Mucosa of gallbladder (tissue), 1 donor: ENCODE data around the gene HCFC1. TPM values are rescaled to one million over a fixed set of nuclear protein-coding genes. Genes with fewer than 3 reads are reported as not detected.

Experiments
- DNase-seq: peaks from one replicate; pipeline ENCODE4 v3.0.0-alpha.2; 2020; ENCODE audit warnings: low spot score
- total RNA-seq: library from RNA; stranded (reverse); gene quantifications from one replicate; pipeline ENCODE4 v1.2.1, GENCODE V29; 2021
- donor health status: DM: no; HTN: no; CAD: no.

The HCFC1 gene
- total RNA-seq, 1 donor from 2014 or later = 69.5 TPM

DNA sequence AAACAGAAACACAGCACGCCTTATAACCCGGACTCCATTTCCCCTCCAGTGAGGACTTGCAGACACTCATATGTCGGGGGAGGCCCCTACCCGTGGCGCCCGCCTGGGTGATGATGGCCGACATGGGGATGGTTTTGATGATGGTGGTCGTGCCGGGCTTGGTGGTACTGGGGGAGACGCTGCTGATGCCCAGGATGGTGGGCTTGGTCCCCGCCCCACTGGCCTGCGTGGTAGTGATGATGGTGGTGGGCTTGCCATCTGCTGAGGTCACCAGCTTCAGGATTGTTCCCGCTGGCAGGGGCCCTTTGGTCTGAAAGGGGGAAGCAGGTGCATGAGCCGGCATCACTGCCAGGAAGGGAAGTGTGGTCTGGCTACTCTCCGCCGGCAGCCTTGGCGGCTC, 14.4 kb downstream of the HCFC1 start:
- no peak for DNase-seq

DNA sequence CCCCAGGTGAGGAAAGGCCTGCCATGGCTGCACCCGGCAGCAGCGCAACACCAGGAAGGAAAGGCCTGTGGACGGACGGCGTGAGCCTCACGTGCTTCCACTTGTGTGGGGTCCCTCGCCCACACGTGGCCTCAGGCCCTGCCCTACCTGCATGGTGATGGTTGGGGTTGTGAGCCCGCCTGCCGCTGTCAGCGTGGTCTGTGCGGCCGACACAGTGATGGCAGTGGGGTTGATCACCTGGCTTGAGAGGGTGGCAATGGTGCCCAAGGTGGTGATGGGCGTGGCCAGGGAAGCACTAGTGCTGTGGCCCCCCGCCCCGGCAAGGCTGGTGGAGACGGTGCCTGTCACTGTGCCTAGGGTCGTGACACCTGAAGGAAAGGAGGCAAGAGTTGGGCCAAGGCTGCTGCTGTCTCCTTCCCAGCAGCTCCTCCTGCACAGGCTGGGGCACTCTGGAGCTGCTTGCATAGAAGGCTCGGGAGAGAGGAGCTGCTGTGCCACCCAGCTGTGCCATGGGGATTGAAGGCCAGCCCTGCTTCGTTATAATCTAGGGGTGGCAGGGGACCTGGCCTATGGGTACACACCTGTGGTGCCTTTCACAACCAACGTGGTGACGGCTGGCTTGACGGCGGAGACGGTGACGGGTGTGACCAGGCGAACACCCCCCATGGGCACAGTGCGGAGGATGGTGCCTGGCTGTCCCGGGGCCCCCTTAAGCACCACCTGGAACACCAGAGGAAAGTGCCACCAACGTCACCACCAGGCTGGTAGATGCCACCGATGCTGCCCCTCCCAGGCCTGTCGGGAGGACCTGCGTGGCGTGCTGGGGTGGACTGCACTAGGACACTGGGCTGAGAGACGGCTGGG, 15.3 kb downstream of the HCFC1 start:
- no peak for DNase-seq

DNA sequence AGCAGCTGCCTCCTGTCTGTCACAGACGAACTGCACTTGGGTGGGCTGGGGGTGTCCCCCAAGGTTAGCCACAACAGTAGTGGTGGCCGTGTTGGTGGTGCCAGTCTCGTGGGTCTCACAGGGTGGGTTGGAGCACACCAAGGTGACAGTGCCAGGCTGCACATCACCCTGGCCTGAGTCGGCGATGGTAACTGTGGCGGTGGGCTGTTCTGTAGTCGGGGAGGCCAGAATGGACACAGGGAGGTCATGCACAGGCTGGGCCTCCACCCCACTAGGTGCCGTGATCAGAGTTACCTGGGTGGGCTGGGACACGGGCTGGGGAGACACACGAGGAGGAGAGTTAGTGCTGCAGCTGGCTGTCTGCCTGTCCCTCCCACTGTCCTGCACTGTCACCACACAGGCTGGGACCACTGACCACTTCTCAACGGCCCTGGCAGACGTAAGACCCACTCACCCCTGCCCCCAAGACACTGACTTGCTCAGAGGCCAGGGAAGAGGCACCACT, 16.3 kb downstream of the HCFC1 start:
- DNase-seq = no peak

GRCh38 chrX:153954558-153955227, 16.9 kb downstream of the HCFC1 start:
- DNase-seq = no peak

- DNase-seq = no peak
Measured at GRCh38 chrX:153953892-153954557, 17.6 kb downstream of the HCFC1 start.

- DNase-seq = peak; percentile 69
Measured at GRCh38 chrX:153953342-153953830, 18.2 kb downstream of the HCFC1 start.

DNA sequence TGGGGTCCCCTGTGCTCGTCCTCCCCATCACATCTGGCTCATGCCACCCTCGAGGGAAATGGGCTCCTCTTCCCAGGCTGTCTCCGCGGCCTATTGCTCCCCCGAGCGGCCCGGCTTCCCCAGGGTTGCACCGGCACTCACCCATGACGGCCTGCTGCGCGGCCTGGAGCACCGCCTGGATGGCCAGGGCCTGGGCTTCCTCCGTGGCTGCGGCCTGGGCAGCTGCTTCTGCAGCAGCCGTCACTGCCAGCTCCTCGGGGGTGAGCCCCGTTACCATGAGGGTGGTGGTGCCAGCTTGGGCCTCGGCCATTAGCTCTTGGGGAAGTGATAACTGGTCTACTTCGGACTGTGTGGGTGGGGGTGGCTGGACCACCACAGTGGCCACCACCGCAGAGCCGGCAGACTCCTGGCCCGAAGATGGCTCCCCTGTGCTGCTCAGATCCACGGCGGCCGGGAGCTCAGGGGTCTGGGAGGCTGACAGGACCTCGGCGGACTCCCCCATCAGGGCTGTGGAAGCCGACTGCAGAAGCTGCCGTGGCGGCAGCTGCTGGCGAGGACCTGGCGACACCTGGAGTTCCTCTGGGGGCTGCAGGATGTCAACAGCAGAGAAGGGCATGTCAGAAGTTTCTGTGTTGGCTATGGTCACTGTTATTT, 19.1 kb downstream of the HCFC1 start:
- DNase-seq = no peak

DNA sequence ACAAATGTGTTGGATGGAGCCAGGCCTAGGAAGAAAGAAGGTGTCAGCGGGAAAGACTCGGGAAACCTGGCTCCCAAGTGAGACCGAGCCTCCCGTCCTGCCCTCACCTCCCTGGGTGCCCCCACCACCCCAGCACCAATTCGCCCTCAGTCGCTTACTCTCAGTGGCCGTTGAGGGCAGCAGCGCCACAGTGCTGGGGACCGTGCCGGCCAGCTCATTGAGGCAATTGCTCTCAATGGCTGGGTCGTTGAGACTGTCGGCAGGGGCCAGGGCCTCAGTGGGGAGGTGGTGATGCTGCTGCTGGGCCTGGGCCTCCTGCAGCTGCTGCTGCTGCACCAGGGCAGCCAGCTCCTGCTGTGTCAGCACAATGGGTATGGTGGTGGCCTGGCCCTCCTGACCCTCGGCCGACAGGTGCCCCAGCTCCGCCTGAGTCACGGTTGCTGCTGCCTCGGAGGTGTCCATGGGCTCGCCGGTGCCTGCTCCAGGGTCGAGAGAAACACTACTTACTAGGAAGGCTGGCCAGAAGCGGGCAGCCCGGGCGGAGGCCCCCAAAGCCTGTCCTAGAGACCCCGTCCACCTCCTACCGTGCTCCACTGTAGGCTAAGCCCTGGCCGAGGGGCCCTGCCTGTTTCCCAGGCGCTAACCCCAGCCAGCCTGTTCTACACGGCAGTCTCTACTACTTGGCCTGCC, 19.8 kb downstream of the HCFC1 start:
- no peak for DNase-seq

GRCh38 chrX:153950127-153950526, 21.5 kb downstream of the HCFC1 start:
- DNase-seq = no peak

GRCh38 chrX:153948847-153949805, 22.5 kb downstream of the HCFC1 start:
- DNase-seq = no peak

GRCh38 chrX:153948002-153948466, 23.6 kb downstream of the HCFC1 start:
- no peak for DNase-seq

- DNase-seq = peak; percentile 70
Measured at GRCh38 chrX:153947009-153947769, 24.4 kb downstream of the HCFC1 start.

DNA sequence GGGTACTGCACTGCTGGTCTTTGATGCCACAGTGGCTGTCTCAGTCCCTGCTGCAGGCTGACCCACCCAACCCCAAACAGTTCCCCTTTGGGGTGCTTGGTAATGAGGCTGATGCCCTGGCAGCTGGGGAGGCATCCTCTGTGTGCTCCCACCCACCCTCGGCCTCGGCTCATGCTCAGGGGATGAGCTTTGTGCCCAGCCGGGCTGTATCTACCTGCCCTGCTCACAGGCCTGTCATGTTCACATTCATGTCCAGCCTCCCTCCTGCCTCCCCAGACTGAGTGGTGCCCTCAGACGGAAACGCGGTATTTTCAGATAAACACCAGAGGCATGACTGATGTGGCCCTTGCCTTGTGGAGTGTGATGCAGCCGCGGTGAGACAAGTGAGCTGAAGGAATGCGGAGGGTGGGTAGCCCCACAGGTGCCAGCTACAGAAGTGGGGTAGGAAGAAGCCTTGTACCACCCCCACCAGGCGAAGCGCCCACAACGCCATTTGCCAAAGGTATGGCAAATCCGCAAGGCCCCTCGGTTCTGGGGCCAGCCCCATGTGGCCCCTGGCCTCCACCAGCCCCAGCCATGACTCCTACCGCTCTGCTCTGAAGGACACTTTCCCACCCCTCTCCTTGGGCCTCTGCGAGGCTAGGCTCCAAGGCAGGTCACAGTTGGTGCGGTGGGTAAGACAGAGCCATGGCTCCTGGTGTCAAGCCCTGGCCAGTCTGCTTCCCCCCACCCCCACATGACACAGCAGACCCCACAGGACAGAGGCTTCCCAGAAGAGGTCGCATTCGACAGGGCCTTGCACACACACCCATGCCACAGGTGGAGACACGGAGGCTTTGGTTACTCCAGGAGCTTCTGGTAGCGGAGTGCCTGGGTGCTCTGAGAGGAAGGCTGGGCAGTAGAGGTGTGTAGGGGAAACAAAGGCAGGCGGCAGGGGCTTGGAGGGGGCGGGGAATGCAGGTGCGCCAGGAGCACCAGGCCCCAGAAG, 25.4 kb downstream of the HCFC1 start:
- DNase-seq = no peak

GRCh38 chrX:153944800-153945150, 26.8 kb downstream of the HCFC1 start:
- no peak for DNase-seq

DNA sequence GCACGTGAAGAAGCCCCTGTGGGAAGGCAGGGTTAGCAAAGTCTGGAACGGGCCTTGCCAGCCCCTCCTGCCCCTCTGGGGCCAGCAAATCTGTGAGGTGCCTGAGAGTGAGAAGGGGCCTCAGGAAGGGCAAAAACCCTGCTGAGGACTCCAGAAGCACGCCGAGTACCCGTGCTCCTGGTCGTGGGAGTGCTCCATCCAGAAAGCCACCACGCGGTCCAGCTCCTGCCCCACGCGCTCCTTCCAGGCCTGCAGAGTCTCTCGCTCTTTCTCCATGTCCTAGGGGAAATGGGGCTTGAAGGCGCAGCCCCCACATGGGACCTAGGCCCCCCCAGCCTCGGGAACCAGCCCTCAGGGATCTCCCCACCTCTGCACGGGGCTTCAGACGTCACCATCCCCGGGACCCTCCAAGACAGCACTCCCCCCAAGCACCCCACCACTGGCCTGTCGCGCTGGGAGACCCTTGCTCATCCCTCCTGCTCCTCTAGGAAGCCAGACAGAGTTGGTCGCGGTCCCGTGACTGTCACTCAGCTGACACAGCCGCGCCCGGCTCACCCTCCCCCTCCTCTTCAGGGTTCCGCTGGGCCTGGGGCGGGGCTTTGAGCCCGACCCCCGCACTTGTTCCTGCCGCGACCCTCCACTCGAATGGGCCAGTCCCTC, 27.3 kb downstream of the HCFC1 start, which contains the start of gene RENBP:
Gene RENBP, minus strand, starts transcription at position 504 of the 660 bp plus-strand sequence. Its CDS starts 33 bp downstream, at position 471.
- DNase-seq = peak; percentile 41

DNA sequence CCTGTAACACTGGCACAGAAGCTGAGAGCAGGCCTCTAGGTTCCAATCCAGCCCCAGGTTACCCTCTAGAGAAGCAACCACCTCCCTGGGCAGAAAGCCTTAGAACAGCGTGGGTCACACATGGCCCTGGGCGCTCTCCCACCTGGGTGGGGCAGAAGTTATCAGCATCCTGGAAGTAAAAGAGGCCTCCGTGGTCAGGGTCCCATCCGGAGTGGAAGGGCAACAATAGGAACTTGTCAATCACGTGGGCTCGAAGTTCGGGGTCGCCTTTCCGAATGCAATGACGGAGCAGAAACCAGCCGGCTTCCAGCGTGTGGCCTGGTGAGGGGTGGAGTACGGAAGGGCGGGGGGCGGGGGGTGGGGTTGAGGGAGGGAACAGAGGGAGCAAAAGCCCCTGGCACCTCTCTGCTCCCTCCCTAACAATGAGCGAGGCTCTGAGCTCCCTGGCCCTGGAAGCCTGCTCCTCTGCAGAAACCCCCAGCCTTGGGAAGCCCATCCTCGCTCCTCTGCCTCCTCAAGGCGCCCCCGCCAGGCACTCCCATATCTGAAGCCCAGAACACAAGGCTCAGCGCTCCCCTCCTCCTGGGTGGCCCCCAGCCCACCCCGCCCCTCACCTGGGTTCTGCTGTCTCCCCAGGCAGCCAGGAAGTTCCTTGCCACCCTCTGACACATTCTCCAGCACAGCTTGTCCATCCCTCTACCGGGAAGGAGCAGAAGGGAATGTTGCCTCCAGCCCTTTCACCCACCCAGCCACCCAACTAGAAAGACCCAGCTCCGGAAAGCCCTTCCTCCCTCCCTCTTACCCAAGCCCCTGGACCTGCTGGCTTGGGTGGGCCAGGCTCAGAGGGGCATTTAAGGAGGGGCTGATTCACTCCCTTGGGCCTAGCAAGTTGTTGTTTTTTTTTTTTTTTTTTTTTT, 30.0 kb downstream of the HCFC1 start:
- no peak for DNase-seq
